ENCODE results near the gene OPN3. TPM values are rescaled to one million over a fixed set of nuclear protein-coding genes. Genes with fewer than 3 reads are reported as not detected.

OPN3 gene
- total and polyA plus RNA-seq, 9 of the 15 experiments (the other 6 are each of a cell fraction or from before 2014, with no cell fraction given) = 4.2 to 34.6 (median 17.0) TPM

- Histone ChIP-seq H3K4me2 (ENCODE audit: insufficient read depth, low read length) (peak overlapping the region; percentile 80), H2AFZ (ENCODE audit: low read depth, low read length) (peak overlapping the region; percentile 96), H3K27me3 (ENCODE audit: control insufficient read depth in 2 of 2, insufficient read depth in 2 of 2, low read length in 2 of 2) (0 out of 5 replicates have a peak, but pooled peaks cover 0 to 9% of the 10 kb centered on the region in 2 experiments), H3K9me3 (replicated peaks; ENCODE audit: control insufficient read depth, insufficient read depth, low read depth, low read length) (no peaks in the 10 kb centered on the region), H3K4me3 (peak overlapping the region; percentile 17), H3K4me1 (replicated peaks in 1 of 2; ENCODE audit: control insufficient read depth in 2 of 2, insufficient read depth in 2 of 2, low read length in 2 of 2) (peaks cover 0 to 9% of the 10 kb centered on the region in 2 experiments; a peak in 2 of 5 replicates), H3K9ac (ENCODE audit: insufficient read depth in 1 of 2, low read depth in 2 of 2, low read length in 2 of 2) (peak overlapping the region; percentile 32 to 50; a peak in 3 of 4 replicates), H3K79me2 (ENCODE audit: control insufficient read depth, insufficient read depth, low read length) (no peaks in the 10 kb centered on the region), H4K20me1 (replicated peaks; ENCODE audit: control insufficient read depth, insufficient read depth, low read length) (no peaks in the 10 kb centered on the region), H3K9me1 (ENCODE audit: control insufficient read depth, insufficient read depth, low read length) (no peaks in the 10 kb centered on the region), H3K27ac (ENCODE audit: extremely low read depth, low read depth, low read length) (peak overlapping the region; percentile 77), H3K36me3 (ENCODE audit: control insufficient read depth, insufficient read depth, low read length) (no peaks in the 10 kb centered on the region)
- POLR2A ChIA-PET = interaction anchor here (0.6 to 1.3 kb wide), 5 partner anchors 11 to 295 kb away, joined by 3 to 9 read pairs (median 7); no protein-coding TSS in a partner anchor
- CTCF ChIA-PET (ENCODE audit: low intra/inter-chr PET ratio) = interaction anchor here (0.6 kb wide), 1 partner anchor 46 kb away, joined by 3 read pairs; no protein-coding TSS in a partner anchor
- peak; percentile 60 for FAIRE-seq
- DNase-seq (ENCODE audit: extremely low read depth in 1 of 4, low spot score in 3 of 4) = peak; percentile 52 to 79 (median 60)
- WGBS (ENCODE audit: insufficient coverage, low coverage, missing lambda C conversion rate) = 16% methylated on average over 22 of the region's 22 CpGs
- no TSS peak for BruUV-seq (replicated peaks)
- ATAC-seq = peak; percentile 86
- in situ Hi-C loops (cut with MboI) = loop anchor here (5.0 kb wide), 1 partner anchor 40 kb away; no protein-coding TSS in a partner anchor
- intact Hi-C loops (cut with micrococcal nuclease) = no loop called here
- TF ChIP-seq, protein P1, sequence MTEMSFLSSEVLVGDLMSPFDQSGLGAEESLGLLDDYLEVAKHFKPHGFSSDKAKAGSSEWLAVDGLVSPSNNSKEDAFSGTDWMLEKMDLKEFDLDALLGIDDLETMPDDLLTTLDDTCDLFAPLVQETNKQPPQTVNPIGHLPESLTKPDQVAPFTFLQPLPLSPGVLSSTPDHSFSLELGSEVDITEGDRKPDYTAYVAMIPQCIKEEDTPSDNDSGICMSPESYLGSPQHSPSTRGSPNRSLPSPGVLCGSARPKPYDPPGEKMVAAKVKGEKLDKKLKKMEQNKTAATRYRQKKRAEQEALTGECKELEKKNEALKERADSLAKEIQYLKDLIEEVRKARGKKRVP (CRISPR knock-in tag; IDR thresholded peaks at IDR 0.05) = peak; percentile 50; the same call in 1 of the 2 replicates
- TF ChIP-seq SMAD2 (IDR thresholded peaks at IDR 0.05; ENCODE audit: low read depth, low read length) (no peak), MAZ (CRISPR knock-in tag; conservative IDR thresholded peaks at IDR 0.05 in 1 of 2, IDR thresholded peaks at IDR 0.05 in 1 of 2) (peak; percentile 57 to 70; a peak in 2 of 4 replicates), MECOM (CRISPR knock-in tag; IDR thresholded peaks at IDR 0.05) (peak; percentile 74; the same call in 1 of the 2 replicates), EP400 (IDR thresholded peaks at IDR 0.05) (peak; percentile 69), ZNF445 (CRISPR knock-in tag; IDR thresholded peaks at IDR 0.05; ENCODE audit: low read depth) (no peak), TCF3 (CRISPR knock-in tag; IDR thresholded peaks at IDR 0.05) (peak; percentile 30; the same call in 1 of the 2 replicates), CC2D1A (IDR thresholded peaks at IDR 0.05) (peak; percentile 58; the same call in 1 of the 2 replicates), ELF4 (CRISPR knock-in tag; IDR thresholded peaks at IDR 0.05) (peak; percentile 74; the same call in 1 of the 2 replicates), PML (IDR thresholded peaks at IDR 0.05; ENCODE audit: low read length) (peak; percentile 38; the same call in 1 of the 2 replicates), ILF3 (IDR thresholded peaks at IDR 0.05; ENCODE audit: borderline replicate concordance) (no peak), NBN (IDR thresholded peaks at IDR 0.05; ENCODE audit: low read depth) (peak; percentile 95), NFIC (IDR thresholded peaks at IDR 0.05) (0 out of 2 replicates have a peak, but pooled peaks have one; percentile 10), FOXK2 (conservative IDR thresholded peaks at IDR 0.05 in 1 of 2, IDR thresholded peaks at IDR 0.05 in 1 of 2; ENCODE audit: low read depth in 2 of 2) (peak; percentile 77 to 78), NFATC3 (IDR thresholded peaks at IDR 0.05) (peak; percentile 57; the same call in 1 of the 2 replicates), ZBTB7A (IDR thresholded peaks at IDR 0.05; ENCODE audit: borderline replicate concordance, control insufficient read depth, low read depth, low read length) (no peak), ZNF766 (CRISPR knock-in tag; conservative IDR thresholded peaks at IDR 0.05) (0 out of 2 replicates have a peak, but pooled peaks have one; percentile 32)
Measured at GRCh38 chr1:241551759-241552638, 88.2 kb downstream of the OPN3 start.
